Large intestine (tissue), 3 donors: ENCODE data around the gene NEO1. TPM values are rescaled to one million over a fixed set of nuclear protein-coding genes. Genes with fewer than 3 reads are reported as not detected.

Experiments used
- DNase-seq, 2 donors: peaks; one replicate each; pipeline versions ENCODE4 v3.0.0 to v3.0.0-alpha.2; 2013
- H3K27ac ChIP-seq: one replicate; pipeline ENCODE4 v1.5.1; 2013; ENCODE audit warnings: low read length
- H3K27me3 ChIP-seq: 2 replicates; pipeline ENCODE4 v1.6.1; 2013; ENCODE audit warnings: low read length; ENCODE audit not compliant: control insufficient read depth, insufficient read depth
- H3K36me3 ChIP-seq: 2 replicates; pipeline ENCODE4 v1.6.1; 2013; ENCODE audit warnings: low read length; ENCODE audit not compliant: control insufficient read depth, insufficient read depth
- H3K4me1 ChIP-seq: one replicate; pipeline ENCODE4 v1.6.1; 2013; ENCODE audit warnings: low read length; ENCODE audit not compliant: control insufficient read depth, insufficient read depth
- H3K4me3 ChIP-seq: one replicate; pipeline ENCODE4 v1.5.1; 2013; ENCODE audit warnings: low read length
- H3K9me3 ChIP-seq: one replicate; pipeline ENCODE4 v1.6.1; 2013; ENCODE audit warnings: mild to moderate bottlenecking, low read depth, low read length, moderate library complexity; ENCODE audit not compliant: control insufficient read depth
- WGBS: methylation state at CpG from one replicate; pipeline ENCODE4 v1.1.5; 2013; ENCODE audit warnings: low lambda C conversion rate; ENCODE audit not compliant: insufficient coverage; 5-methylcytosine and 5-hydroxymethylcytosine counted together
- polyA plus RNA-seq: library from polyadenylated mRNA; unstranded; fragments of 120-200 nt; gene quantifications from one replicate; pipeline ENCODE4 v1.2.1, GENCODE V29; 2013

The NEO1 gene
- polyA plus RNA-seq, 1 donor: 135 TPM

DNA sequence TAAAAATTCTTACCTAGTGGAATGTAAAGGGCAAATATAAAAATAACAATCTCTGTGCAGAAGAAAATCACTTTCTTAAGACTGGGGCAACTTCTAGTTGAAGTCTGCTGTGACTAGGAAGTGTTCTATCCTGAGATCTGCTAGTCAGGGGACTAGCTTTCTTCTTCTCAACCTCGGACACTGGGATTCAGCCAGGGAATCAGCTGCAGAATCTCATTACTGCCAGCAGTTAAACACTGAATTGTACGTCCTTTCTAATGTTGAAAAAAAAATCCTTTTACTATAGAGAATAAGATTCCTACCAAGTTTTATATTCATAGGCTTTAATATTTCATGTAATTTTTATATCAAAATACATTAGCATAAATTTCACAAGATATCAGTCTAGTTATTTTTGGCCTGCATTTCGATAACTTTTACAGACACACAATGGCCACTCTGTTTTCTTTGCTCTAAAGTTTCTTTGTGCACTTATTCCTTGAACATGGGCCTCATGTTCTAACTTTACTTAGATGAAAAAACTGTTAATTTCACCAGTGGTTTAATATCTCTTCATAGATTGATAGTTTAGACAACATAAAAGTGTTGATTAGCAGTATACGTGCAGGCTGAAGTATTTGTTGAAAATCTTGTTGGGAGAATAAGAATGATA is 2.6 kb upstream of the NEO1 start:
- WGBS: 83% methylated on average over 2 of the region's 4 CpGs
- Histone ChIP-seq H3K4me3 (no peak overlapping the region), H3K27me3 (no peaks in the 10 kb centered on the region), H3K27ac (no peak overlapping the region), H3K4me1 (peaks cover 6% of the 10 kb centered on the region), H3K9me3 (no peaks in the 10 kb centered on the region), H3K36me3 (no peaks in the 10 kb centered on the region)
- no peak for DNase-seq

DNA sequence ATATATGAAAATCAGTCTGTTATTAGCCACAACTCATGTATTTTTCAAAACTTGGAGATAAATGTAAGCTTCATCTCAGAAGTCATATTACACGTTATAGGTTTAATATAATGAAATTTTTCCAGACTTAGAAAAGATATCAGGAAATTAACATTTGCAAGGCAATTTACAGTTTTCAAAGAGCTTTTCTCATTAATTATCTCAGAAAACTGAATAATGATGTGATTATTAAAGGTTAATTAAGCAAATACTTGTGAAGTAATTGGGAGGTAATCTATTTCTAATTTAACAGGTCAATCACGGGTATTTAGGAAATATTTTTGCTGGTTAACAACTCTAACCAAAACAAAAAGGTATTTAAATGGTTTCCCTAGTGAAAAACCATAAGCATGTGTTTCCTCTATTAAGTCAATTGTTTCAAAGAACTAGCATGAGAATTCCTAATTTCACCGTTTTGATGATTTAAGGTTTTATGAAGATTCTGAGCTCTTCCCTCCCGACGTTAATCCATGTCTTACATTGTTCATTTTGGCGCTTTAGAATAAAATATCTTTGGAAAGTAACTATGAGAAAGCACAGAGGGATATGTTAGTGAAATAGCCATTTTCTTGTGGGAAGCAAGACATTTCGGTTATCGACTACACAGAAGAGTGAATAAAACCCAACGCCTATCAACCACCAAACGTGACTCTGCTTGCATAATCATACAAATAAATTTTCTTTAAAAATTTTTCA is 1.5 kb upstream of the NEO1 start:
- Histone ChIP-seq H3K4me3 (peak overlapping the region; percentile 89), H3K36me3 (no peaks in the 10 kb centered on the region), H3K4me1 (peaks cover 14% of the 10 kb centered on the region), H3K9me3 (no peaks in the 10 kb centered on the region), H3K27me3 (no peaks in the 10 kb centered on the region), H3K27ac (peak overlapping the region; percentile 99)
- DNase-seq: peak in 1 of 2 donors; percentile 31
- WGBS: 24% methylated on average over 4 of the region's 10 CpGs

DNA sequence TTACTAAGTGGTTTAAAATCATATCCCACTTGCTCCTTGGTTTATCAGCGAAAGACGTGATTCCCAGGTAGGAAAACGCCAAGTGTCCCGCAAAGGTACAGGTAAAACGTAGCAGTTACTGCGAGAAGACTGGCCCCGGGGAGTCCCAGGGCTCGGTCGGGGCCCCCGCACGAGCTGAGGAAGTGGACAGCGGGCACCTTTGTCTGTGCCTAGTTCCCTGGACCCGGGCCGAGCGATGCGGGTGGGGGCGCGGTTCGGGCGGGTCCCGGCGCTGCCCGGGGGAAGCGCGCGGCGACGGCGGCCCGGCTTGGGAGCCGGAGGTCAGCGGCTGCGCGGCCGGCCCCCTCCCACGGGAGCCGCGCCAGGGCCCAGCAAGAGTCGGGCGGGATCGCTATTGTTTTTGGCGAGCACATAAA is 864 bp upstream of the NEO1 start:
- Histone ChIP-seq H3K36me3 (no peaks in the 10 kb centered on the region), H3K27me3 (no peaks in the 10 kb centered on the region), H3K9me3 (no peaks in the 10 kb centered on the region), H3K4me1 (peaks cover 14% of the 10 kb centered on the region), H3K4me3 (peak overlapping the region; percentile 89), H3K27ac (peak overlapping the region; percentile 99)
- no peak for DNase-seq
- no CpG with 5 or more reads among the region's 42 CpGs for WGBS

DNA sequence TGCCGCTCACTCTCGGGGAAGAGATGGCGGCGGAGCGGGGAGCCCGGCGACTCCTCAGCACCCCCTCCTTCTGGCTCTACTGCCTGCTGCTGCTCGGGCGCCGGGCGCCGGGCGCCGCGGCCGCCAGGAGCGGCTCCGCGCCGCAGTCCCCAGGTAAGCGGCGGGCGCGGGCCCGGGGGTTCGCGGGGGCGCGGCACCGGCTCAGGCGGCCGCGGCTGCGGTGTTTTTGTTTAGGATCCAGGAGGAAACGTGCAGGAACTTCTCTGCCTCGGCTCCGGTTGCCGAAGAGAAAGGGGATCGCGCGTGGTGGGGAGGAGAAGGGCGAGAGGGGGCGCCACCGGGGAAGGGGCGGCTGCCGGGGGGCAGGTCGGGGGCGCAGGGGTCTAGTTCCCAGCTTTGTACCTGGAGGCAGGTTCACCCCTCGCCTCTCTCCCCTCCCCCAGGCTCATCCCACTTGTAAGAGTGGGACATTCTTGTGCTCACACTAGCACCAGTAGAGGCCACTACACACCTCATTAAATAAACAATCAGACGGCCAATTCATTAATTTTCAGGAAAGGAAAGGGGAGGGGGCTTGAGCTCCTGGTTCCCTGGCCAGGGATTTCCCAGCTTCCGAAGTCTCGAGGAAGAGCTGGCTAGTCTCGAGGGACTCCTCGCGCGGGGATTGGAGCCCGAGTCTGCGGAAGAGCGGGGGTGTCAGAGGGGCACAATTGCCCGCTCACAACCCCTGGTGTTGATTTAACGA is 562 bp downstream of the NEO1 start:
- peaks cover 11% of the 10 kb centered on the region for H3K4me1 ChIP-seq
- 0% methylated on average over 2 of the region's 61 CpGs for WGBS
- H3K27ac ChIP-seq: peak overlapping the region; percentile 83
- no peaks in the 10 kb centered on the region for H3K9me3 ChIP-seq
- DNase-seq: peak; percentile 56 to 77
- peak overlapping the region; percentile 74 for H3K4me3 ChIP-seq
- no peaks in the 10 kb centered on the region for H3K27me3 ChIP-seq
- no peaks in the 10 kb centered on the region for H3K36me3 ChIP-seq

DNA sequence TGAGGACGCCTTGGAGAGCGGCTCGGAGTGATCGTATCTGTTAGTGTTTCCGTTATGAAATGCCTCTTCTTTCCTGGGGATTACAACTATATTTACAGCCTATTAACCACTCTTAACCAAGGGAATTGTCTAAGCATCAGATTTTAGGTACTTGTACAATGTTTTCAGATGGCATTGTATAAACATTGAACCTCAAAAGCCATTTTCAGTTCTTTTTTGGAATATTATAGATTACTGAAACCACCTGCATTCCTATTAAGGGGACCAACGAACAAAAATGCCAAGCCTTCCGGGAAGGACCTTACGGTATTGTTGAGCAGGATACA is 1.1 kb downstream of the NEO1 start:
- peak overlapping the region; percentile 74 for H3K4me3 ChIP-seq
- 0% methylated on average over 1 of the region's 8 CpGs for WGBS
- H3K27ac ChIP-seq: peak overlapping the region; percentile 83
- no peaks in the 10 kb centered on the region for H3K9me3 ChIP-seq
- DNase-seq: no peak
- H3K4me1 ChIP-seq: peaks cover 11% of the 10 kb centered on the region
- H3K27me3 ChIP-seq: no peaks in the 10 kb centered on the region
- no peaks in the 10 kb centered on the region for H3K36me3 ChIP-seq

DNA sequence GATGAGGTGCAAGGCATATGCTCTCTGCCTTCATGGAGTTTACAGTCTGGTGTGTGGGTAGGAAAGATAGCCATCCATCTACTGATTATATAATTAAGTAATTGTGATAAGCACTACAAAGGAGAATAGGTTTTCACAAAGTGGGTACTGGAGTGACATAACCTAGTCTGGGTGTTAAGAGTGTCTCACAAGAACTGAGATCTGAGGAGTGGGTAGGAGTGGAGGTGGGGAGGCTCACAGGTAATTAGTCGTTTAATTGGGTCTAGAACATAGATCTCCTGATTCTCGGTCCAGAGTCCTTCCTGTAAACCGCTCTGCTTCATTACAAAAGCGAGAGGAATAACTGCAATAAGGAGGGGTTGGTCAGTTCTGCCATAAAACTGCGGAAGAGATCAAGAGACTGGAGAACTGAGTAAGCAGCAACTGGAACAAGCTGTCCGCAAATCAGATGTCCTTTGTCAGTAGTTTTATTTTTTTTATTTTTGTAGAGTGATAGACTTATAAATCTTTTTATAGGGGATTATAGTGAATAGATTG is 2.2 kb downstream of the NEO1 start:
- WGBS: 60% methylated on average over 1 of the region's 6 CpGs
- peak overlapping the region; percentile 74 for H3K4me3 ChIP-seq
- H3K36me3 ChIP-seq: no peaks in the 10 kb centered on the region

DNA sequence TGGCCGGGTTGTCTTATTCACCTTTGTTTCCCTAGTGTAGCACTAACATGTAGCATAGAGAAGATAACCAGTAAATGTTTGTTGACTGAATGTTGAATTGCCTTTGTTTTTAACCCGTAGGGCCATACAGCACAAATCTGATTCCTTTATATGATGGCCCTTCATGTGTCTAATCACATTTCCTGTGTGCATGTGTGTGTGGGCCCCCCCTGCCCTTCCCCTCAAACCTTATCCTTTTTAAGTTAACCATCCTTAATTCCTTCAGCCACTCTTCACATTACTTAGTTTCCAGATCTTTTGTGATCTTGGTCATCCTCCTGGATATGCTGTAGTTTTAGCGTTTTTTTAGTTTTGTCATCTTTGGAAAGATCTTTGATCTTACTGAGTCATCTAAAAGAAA is 4.2 kb downstream of the NEO1 start:
- Histone ChIP-seq H3K4me1 (peaks cover 21% of the 10 kb centered on the region), H3K27ac (no peak overlapping the region), H3K9me3 (no peaks in the 10 kb centered on the region), H3K27me3 (no peaks in the 10 kb centered on the region), H3K36me3 (no peaks in the 10 kb centered on the region), H3K4me3 (no peak overlapping the region)
- no peak for DNase-seq
- WGBS: 95% methylated on average over 3 of the region's 3 CpGs

More for the DNA sequence above, 2.2 kb downstream of the NEO1 start:
- H3K9me3 ChIP-seq: no peaks in the 10 kb centered on the region
- no peaks in the 10 kb centered on the region for H3K27me3 ChIP-seq
- peak overlapping the region; percentile 83 for H3K27ac ChIP-seq
- peak; percentile 74 to 86 for DNase-seq
- peaks cover 16% of the 10 kb centered on the region for H3K4me1 ChIP-seq

DNA sequence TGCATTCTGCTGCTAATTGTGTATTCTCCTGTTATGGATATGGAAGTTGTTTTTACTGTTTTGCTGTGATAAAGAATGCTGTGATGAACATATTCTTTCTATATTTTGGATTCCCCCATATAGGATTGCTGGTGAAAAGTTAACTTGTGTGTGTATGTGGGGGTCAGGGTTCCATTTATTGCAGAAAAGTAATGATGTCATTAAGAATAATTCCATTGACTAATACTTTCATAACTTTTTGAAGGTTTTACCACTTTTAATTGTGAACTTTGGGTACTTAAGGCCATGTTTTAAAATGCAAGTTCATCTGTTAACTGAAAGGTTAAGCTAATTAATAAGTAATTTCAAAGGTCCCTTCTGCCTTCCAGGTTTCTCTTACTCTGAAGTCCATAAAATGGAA is 6.2 kb downstream of the NEO1 start:
- no peak for DNase-seq

DNA sequence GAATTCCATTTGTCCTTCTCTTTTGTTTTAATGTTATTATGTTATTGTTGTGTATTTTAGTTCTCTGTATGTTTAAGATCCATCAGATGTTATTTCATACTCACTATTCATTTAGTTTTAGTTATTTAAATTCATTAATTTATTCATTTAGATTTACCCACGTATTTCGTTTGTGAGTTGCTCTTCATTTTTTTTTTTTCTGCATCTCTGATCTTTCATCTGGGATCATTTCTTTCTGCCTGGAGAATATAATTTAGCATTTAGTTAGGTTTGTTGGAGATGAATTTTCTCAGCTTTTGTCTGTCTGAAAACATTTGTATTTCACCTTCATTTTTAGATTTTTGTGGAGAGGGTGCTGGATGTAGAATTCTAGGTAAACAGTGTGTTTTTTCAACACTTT is 12.9 kb downstream of the NEO1 start:
- Histone ChIP-seq H3K36me3 (no peaks in the 10 kb centered on the region), H3K9me3 (no peaks in the 10 kb centered on the region), H3K27ac (no peak overlapping the region), H3K4me1 (peaks cover 4% of the 10 kb centered on the region), H3K27me3 (no peaks in the 10 kb centered on the region), H3K4me3 (no peak overlapping the region)
- no peak for DNase-seq
- WGBS: 100% methylated on average over 2 of the region's 2 CpGs

More for the DNA sequence above, 6.2 kb downstream of the NEO1 start:
- H3K4me3 ChIP-seq: no peak overlapping the region
- H3K27me3 ChIP-seq: no peaks in the 10 kb centered on the region
- H3K36me3 ChIP-seq: no peaks in the 10 kb centered on the region
- peaks cover 21% of the 10 kb centered on the region for H3K4me1 ChIP-seq
- H3K9me3 ChIP-seq: no peaks in the 10 kb centered on the region
- H3K27ac ChIP-seq: no peak overlapping the region

DNA sequence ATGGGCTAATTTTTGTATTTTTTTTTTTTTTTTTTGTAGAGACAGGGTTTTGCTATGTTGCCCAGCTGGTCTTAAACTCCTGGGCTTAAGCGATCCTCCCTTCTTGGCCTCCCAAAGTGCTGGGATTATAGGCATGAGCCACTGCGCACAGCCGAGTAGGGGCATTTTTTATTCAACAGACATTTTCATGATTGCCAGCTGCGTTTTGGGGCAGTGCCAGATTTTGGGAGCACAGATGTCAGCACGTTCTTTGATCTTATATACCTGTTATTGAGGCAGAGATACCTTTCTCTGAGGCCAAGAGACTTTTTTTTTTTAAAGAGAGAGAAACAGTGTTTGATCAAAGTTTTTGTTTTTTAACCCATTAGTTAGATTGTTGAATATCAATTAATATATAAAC is 16.8 kb downstream of the NEO1 start:
- no peaks in the 10 kb centered on the region for H3K9me3 ChIP-seq
- H3K27ac ChIP-seq: no peak overlapping the region
- no peaks in the 10 kb centered on the region for H3K36me3 ChIP-seq
- H3K27me3 ChIP-seq: no peaks in the 10 kb centered on the region
- peaks cover 2% of the 10 kb centered on the region for H3K4me1 ChIP-seq
- H3K4me3 ChIP-seq: no peak overlapping the region
- WGBS: no CpG with 5 or more reads among the region's 5 CpGs
- DNase-seq: no peak
